Measurements from ENCODE around the gene THSD4. TPM values are rescaled to one million over a fixed set of nuclear protein-coding genes. Genes with fewer than 3 reads are reported as not detected.

The THSD4 gene
- total RNA-seq, 2 experiments from 2014 or later = not detected

GRCh38 chr15:71781965-71782265 is 666.6 kb downstream of the THSD4 start:
- no peaks in the 10 kb centered on the region for H3K9me3 ChIP-seq (ENCODE audit: low read length)
- ChIA-PET CTCF (ENCODE audit: unreplicated experiment) (interaction anchor here (0.5 to 0.7 kb wide), 3 partner anchors 27 to 388 kb away, joined by 3 to 4 read pairs (median 3); no protein-coding TSS in a partner anchor), POLR2A (no interaction called here)
- H3K9me2 ChIP-seq (ENCODE audit: insufficient read depth, low read length) = no peaks in the 10 kb centered on the region
- no peaks in the 10 kb centered on the region for H3K4me1 ChIP-seq (ENCODE audit: insufficient read depth, low read length, poor library complexity, severe bottlenecking)
- DNase-seq (ENCODE audit: low spot score) = no peak
- no peak overlapping the region for H2AFZ ChIP-seq (ENCODE audit: low read length)
- H4K20me1 ChIP-seq (ENCODE audit: insufficient read depth, low read length) = no peaks in the 10 kb centered on the region
- intact Hi-C loops (cut with micrococcal nuclease; ENCODE audit: unreplicated experiment) = no loop called here
- TF ChIP-seq, protein P1, sequence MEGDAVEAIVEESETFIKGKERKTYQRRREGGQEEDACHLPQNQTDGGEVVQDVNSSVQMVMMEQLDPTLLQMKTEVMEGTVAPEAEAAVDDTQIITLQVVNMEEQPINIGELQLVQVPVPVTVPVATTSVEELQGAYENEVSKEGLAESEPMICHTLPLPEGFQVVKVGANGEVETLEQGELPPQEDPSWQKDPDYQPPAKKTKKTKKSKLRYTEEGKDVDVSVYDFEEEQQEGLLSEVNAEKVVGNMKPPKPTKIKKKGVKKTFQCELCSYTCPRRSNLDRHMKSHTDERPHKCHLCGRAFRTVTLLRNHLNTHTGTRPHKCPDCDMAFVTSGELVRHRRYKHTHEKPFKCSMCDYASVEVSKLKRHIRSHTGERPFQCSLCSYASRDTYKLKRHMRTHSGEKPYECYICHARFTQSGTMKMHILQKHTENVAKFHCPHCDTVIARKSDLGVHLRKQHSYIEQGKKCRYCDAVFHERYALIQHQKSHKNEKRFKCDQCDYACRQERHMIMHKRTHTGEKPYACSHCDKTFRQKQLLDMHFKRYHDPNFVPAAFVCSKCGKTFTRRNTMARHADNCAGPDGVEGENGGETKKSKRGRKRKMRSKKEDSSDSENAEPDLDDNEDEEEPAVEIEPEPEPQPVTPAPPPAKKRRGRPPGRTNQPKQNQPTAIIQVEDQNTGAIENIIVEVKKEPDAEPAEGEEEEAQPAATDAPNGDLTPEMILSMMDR (conservative IDR thresholded peaks at IDR 0.05; ENCODE audit: low read length) = no peak
- TF ChIP-seq EZH2phosphoT487 (IDR thresholded peaks at IDR 0.05; ENCODE audit: borderline replicate concordance, low read depth, low read length) = no peak
- H3K79me2 ChIP-seq (ENCODE audit: insufficient read depth, low read depth, low read length) = no peaks in the 10 kb centered on the region
- BruUV-seq (replicated peaks) = no TSS peak
- no peak overlapping the region for H3K27ac ChIP-seq (ENCODE audit: low read depth, low read length, poor library complexity, severe bottlenecking)
- H3K4me3 ChIP-seq (ENCODE audit: low read depth, low read length, poor library complexity, severe bottlenecking) = no peak overlapping the region
- no peaks in the 10 kb centered on the region for H3K36me3 ChIP-seq (ENCODE audit: insufficient read depth, low read length)
- no peak overlapping the region for H3K4me2 ChIP-seq (ENCODE audit: low read length)

DNA sequence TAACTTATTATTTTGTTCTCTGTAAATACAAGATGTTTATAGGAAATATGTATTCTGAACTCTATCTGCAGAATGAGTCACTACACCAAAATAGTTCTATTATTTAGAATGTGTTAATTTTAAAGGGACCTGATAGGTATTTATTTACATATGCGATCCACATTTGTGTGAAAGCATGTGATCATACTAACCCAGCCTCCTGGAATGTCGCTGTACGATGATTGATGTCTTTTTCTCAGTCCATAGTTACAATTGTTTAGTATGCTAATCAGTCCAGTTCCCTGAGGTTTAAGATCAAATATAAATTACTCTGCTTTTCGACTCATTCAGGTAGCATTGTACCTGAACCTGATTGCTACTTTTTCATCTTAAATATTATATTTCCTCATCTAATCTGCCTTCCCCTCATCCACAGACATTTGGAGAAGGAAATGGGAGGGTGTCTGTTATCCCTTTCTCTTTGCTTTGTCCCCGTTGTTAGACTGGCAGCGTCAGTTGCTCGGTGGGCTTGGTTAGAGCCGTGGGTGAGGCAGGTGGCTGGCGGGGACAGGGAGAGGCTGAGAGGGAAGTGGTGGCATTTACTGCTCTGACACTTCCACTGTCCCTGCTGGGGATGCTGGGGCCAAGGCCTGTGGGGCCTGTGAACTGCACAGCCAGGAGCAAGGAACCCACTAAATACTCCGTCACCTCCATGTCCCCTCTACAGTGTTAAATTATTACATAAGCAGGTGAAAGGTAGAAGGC is 667.3 kb downstream of the THSD4 start:
- H3K36me3 ChIP-seq (ENCODE audit: insufficient read depth, low read length) = no peaks in the 10 kb centered on the region
- no peaks in the 10 kb centered on the region for H3K79me2 ChIP-seq (ENCODE audit: insufficient read depth, low read depth, low read length)
- DNase-seq (ENCODE audit: low spot score) = no peak
- ChIA-PET CTCF (ENCODE audit: unreplicated experiment) (interaction anchor here (0.5 kb wide), 1 partner anchor 387 kb away, joined by 3 read pairs; no protein-coding TSS in a partner anchor), POLR2A (no interaction called here)
- no peaks in the 10 kb centered on the region for H3K9me3 ChIP-seq (ENCODE audit: low read length)
- no TSS peak for BruUV-seq (replicated peaks)
- no peaks in the 10 kb centered on the region for H4K20me1 ChIP-seq (ENCODE audit: insufficient read depth, low read length)
- no peaks in the 10 kb centered on the region for H3K4me1 ChIP-seq (ENCODE audit: insufficient read depth, low read length, poor library complexity, severe bottlenecking)
- no peak overlapping the region for H3K27ac ChIP-seq (ENCODE audit: low read depth, low read length, poor library complexity, severe bottlenecking)
- no peak for TF ChIP-seq EZH2phosphoT487 (IDR thresholded peaks at IDR 0.05; ENCODE audit: borderline replicate concordance, low read depth, low read length)
- TF ChIP-seq, protein P1 (conservative IDR thresholded peaks at IDR 0.05; ENCODE audit: low read length) = no peak
- no peak overlapping the region for H3K4me2 ChIP-seq (ENCODE audit: low read length)
- no peak overlapping the region for H2AFZ ChIP-seq (ENCODE audit: low read length)
- intact Hi-C loops (cut with micrococcal nuclease; ENCODE audit: unreplicated experiment) = no loop called here
- H3K9me2 ChIP-seq (ENCODE audit: insufficient read depth, low read length) = no peaks in the 10 kb centered on the region
- H3K4me3 ChIP-seq (ENCODE audit: low read depth, low read length, poor library complexity, severe bottlenecking) = no peak overlapping the region

DNA sequence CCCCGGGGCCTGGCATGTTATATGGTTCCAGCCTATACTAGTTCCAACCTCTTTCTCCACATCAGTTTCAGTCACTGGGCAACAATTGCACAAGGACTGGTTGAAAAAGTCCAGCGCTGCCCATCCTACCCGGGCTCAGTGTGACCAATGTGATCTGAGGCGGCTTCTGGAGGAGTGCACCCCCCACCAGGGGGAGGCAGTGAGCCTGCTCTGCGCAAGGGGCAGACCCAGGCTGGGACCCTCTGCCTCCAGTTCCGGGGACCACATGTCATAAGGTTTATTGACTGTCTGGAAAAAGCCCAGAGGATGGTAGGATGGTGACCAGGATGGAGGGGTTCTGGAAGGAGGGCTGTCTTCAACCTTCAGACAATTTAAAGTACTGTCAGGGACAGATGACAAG is 669.4 kb downstream of the THSD4 start:
- Histone ChIP-seq H2AFZ (ENCODE audit: low read length) (no peak overlapping the region), H3K4me1 (ENCODE audit: insufficient read depth, low read length, poor library complexity, severe bottlenecking) (no peaks in the 10 kb centered on the region), H3K4me3 (ENCODE audit: low read depth, low read length, poor library complexity, severe bottlenecking) (no peak overlapping the region), H3K9me3 (ENCODE audit: low read length) (no peaks in the 10 kb centered on the region), H4K20me1 (ENCODE audit: insufficient read depth, low read length) (no peaks in the 10 kb centered on the region), H3K4me2 (ENCODE audit: low read length) (no peak overlapping the region), H3K9me2 (ENCODE audit: insufficient read depth, low read length) (no peaks in the 10 kb centered on the region), H3K27ac (ENCODE audit: low read depth, low read length, poor library complexity, severe bottlenecking) (no peak overlapping the region), H3K79me2 (ENCODE audit: insufficient read depth, low read depth, low read length) (no peaks in the 10 kb centered on the region), H3K36me3 (ENCODE audit: insufficient read depth, low read length) (no peaks in the 10 kb centered on the region)
- DNase-seq (ENCODE audit: low spot score) = peak; percentile 34
- no peak for TF ChIP-seq EZH2phosphoT487 (IDR thresholded peaks at IDR 0.05; ENCODE audit: borderline replicate concordance, low read depth, low read length)
- TF ChIP-seq, protein P1 (conservative IDR thresholded peaks at IDR 0.05; ENCODE audit: low read length) = peak; percentile 80
- POLR2A ChIA-PET = no interaction called here
- intact Hi-C loops (cut with micrococcal nuclease; ENCODE audit: unreplicated experiment) = loop anchor here (1.0 kb wide), 1 partner anchor 372 kb away; no protein-coding TSS in a partner anchor
- no TSS peak for BruUV-seq (replicated peaks)
- CTCF ChIA-PET (ENCODE audit: unreplicated experiment) = no interaction called here
